ENCODE results near the gene NCKAP5.

NCKAP5 gene

GRCh38 chr2:133314795-133315194, 253.5 kb downstream of the NCKAP5 start:
- DNase-seq = no peak

- no peak for DNase-seq
Observed at GRCh38 chr2:133312038-133312729, 256.1 kb downstream of the NCKAP5 start.

- DNase-seq = no peak
Observed at GRCh38 chr2:133306236-133306635, 262.0 kb downstream of the NCKAP5 start.

GRCh38 chr2:133304344-133304743, 263.9 kb downstream of the NCKAP5 start:
- DNase-seq = no peak

- DNase-seq = no peak
Observed at GRCh38 chr2:133303150-133303549, 265.1 kb downstream of the NCKAP5 start.

GRCh38 chr2:133296401-133296800, 271.9 kb downstream of the NCKAP5 start:
- no peak for DNase-seq

- DNase-seq = no peak
Observed at GRCh38 chr2:133293544-133294353, 274.5 kb downstream of the NCKAP5 start.

- no peak for DNase-seq
Observed at GRCh38 chr2:133292259-133292658, 276.0 kb downstream of the NCKAP5 start.

GRCh38 chr2:133287709-133288108, 280.6 kb downstream of the NCKAP5 start:
- DNase-seq = no peak

- no peak for DNase-seq
Observed at GRCh38 chr2:133286326-133286922, 281.8 kb downstream of the NCKAP5 start.

- no peak for DNase-seq
Observed at GRCh38 chr2:133273031-133273430, 295.2 kb downstream of the NCKAP5 start.

- no peak for DNase-seq
Observed at GRCh38 chr2:133271105-133271504, 297.2 kb downstream of the NCKAP5 start.

GRCh38 chr2:133270550-133270949, 297.7 kb downstream of the NCKAP5 start:
- DNase-seq = no peak

- peak; percentile 10 for DNase-seq
Observed at GRCh38 chr2:133266926-133267590, 301.2 kb downstream of the NCKAP5 start.

GRCh38 chr2:133266041-133266925, 302.0 kb downstream of the NCKAP5 start:
- DNase-seq = no peak

GRCh38 chr2:133265432-133265949, 302.8 kb downstream of the NCKAP5 start:
- DNase-seq = peak; percentile 9

GRCh38 chr2:133264989-133265401, 303.3 kb downstream of the NCKAP5 start:
- no peak for DNase-seq

- no peak for DNase-seq
Observed at GRCh38 chr2:133262893-133263292, 305.4 kb downstream of the NCKAP5 start.

- no peak for DNase-seq
Observed at GRCh38 chr2:133255360-133255759, 312.9 kb downstream of the NCKAP5 start.

GRCh38 chr2:133253793-133254192, 314.5 kb downstream of the NCKAP5 start:
- DNase-seq = no peak

- DNase-seq = no peak
Observed at GRCh38 chr2:133252780-133253355, 315.4 kb downstream of the NCKAP5 start.

GRCh38 chr2:133249362-133249761, 318.9 kb downstream of the NCKAP5 start:
- DNase-seq = no peak

All from NCI-H510A (cell line).